Measurements from ENCODE around the gene OXCT2.
A peak's percentile ranks its signal among the peaks of the same experiment; 100 is the strongest.

OXCT2 gene

GRCh38 chr1:39762550-39763540, 8.3 kb downstream of the OXCT2 start:
- no peak for DNase-seq

GRCh38 chr1:39761557-39762260, 9.4 kb downstream of the OXCT2 start:
- no peak for DNase-seq

- DNase-seq: no peak
Observed at GRCh38 chr1:39761016-39761415, 10.1 kb downstream of the OXCT2 start.

GRCh38 chr1:39760074-39761008, 10.8 kb downstream of the OXCT2 start:
- no peak for DNase-seq

- DNase-seq: no peak
Observed at GRCh38 chr1:39759436-39759726, 11.8 kb downstream of the OXCT2 start.

- no peak for DNase-seq
Observed at GRCh38 chr1:39758556-39759435, 12.4 kb downstream of the OXCT2 start.

GRCh38 chr1:39757501-39757900, 13.6 kb downstream of the OXCT2 start:
- no peak for DNase-seq

- no peak for DNase-seq
Observed at GRCh38 chr1:39755965-39756659, 15.0 kb downstream of the OXCT2 start.

GRCh38 chr1:39754906-39755504, 16.1 kb downstream of the OXCT2 start:
- DNase-seq: no peak

- DNase-seq: no peak
Observed at GRCh38 chr1:39754026-39754570, 17.1 kb downstream of the OXCT2 start.

GRCh38 chr1:39753132-39754025, 17.8 kb downstream of the OXCT2 start:
- DNase-seq: no peak

GRCh38 chr1:39752703-39753102, 18.4 kb downstream of the OXCT2 start:
- no peak for DNase-seq

- DNase-seq: no peak
Observed at GRCh38 chr1:39751595-39751994, 19.6 kb downstream of the OXCT2 start.

- DNase-seq: no peak
Observed at GRCh38 chr1:39745016-39745670, 26.0 kb downstream of the OXCT2 start.

GRCh38 chr1:39738622-39739366, 32.4 kb downstream of the OXCT2 start, which contains the start of gene PPIE:
TSS of gene PPIE (plus strand) at chr1:39738882. CDS start at chr1:39738901, 19 bp downstream.
- peak; percentile 8 to 36 for DNase-seq

GRCh38 chr1:39737546-39738169, 33.5 kb downstream of the OXCT2 start:
- DNase-seq: no peak

- no peak for DNase-seq
Observed at GRCh38 chr1:39735731-39736130, 35.4 kb downstream of the OXCT2 start.

GRCh38 chr1:39733161-39733560, 38.0 kb downstream of the OXCT2 start:
- no peak for DNase-seq
